B cell (primary cell): ENCODE data around the gene CR2.

ENCODE experiments used
- EZH2 ChIP-seq: IDR thresholded peaks from 2 replicates; pipeline ENCODE4 v1.6.1; 2012; ENCODE audit warnings: borderline replicate concordance, low read depth, mild to moderate bottlenecking, moderate library complexity, low read length; ENCODE audit not compliant: insufficient read depth, poor library complexity, severe bottlenecking
- TF ChIP-seq, protein P1 (sequence below): fragments of 200-600 bp; IDR thresholded peaks from one replicate; pipeline ENCODE4 v1.8.0; 2022; ENCODE audit warnings: antibody characterized with exemption, mild to moderate bottlenecking

GRCh38 chr1:207495801-207496792 is 42.0 kb downstream of the CR2 start, which contains the start of gene CR1:
- TF ChIP-seq, protein P1, sequence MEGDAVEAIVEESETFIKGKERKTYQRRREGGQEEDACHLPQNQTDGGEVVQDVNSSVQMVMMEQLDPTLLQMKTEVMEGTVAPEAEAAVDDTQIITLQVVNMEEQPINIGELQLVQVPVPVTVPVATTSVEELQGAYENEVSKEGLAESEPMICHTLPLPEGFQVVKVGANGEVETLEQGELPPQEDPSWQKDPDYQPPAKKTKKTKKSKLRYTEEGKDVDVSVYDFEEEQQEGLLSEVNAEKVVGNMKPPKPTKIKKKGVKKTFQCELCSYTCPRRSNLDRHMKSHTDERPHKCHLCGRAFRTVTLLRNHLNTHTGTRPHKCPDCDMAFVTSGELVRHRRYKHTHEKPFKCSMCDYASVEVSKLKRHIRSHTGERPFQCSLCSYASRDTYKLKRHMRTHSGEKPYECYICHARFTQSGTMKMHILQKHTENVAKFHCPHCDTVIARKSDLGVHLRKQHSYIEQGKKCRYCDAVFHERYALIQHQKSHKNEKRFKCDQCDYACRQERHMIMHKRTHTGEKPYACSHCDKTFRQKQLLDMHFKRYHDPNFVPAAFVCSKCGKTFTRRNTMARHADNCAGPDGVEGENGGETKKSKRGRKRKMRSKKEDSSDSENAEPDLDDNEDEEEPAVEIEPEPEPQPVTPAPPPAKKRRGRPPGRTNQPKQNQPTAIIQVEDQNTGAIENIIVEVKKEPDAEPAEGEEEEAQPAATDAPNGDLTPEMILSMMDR: no peak
- no peak for TF ChIP-seq EZH2
